Left ventricle myocardium inferior (tissue), 1 donor: ENCODE data around the gene VWA8. TPM values are rescaled to one million over a fixed set of nuclear protein-coding genes. Genes with fewer than 3 reads are reported as not detected.
A peak's percentile ranks its signal among the peaks of the same experiment; 100 is the strongest.

Experiments used
- DNase-seq: peaks from one replicate; pipeline ENCODE4 v3.0.0-alpha.2; 2020
- H3K27ac ChIP-seq: fragments of 200-600 bp; replicated peaks from 2 replicates; pipeline ENCODE4 v1.8.0; 2021
- H3K27me3 ChIP-seq: fragments of 200-600 bp; 2 replicates; pipeline ENCODE4 v1.8.0; 2021; ENCODE audit warnings: low read depth
- H3K36me3 ChIP-seq: fragments of 200-600 bp; 2 replicates; pipeline ENCODE4 v1.8.0; 2021
- H3K4me1 ChIP-seq: fragments of 200-600 bp; 2 replicates; pipeline ENCODE4 v1.8.0; 2021
- H3K4me3 ChIP-seq: fragments of 200-600 bp; 2 replicates; pipeline ENCODE4 v1.8.0; 2021; ENCODE audit warnings: mild to moderate bottlenecking, moderate library complexity
- H3K9me3 ChIP-seq: fragments of 200-600 bp; replicated peaks from 2 replicates; pipeline ENCODE4 v1.8.0; 2021
- intact Hi-C: fragments of 100-400 bp; cut with micrococcal nuclease; formaldehyde crosslinking; loops from one replicate; pipeline ENCODE4 v1.11.0; 2022
- total RNA-seq: library from RNA; stranded (reverse); fragmentation: NEBNext Ultra II Directional; extraction: Animal tissue kit (Norgen Biotek cat#: 25700); gene quantifications from one replicate; pipeline ENCODE4 v1.2.1, GENCODE V29; 2021
- TF ChIP-seq, protein P1 (sequence below): fragments of 200-600 bp; IDR thresholded peaks from 2 replicates; pipeline ENCODE4 v1.8.0; 2021; ENCODE audit warnings: antibody characterized with exemption, mild to moderate bottlenecking, borderline replicate concordance
- donor health status: DM: no; HTN: yes; CAD: no; lungs with severe emphysema.

The VWA8 gene
- total RNA-seq, 1 donor from 2014 or later, result 51.0 TPM

DNA sequence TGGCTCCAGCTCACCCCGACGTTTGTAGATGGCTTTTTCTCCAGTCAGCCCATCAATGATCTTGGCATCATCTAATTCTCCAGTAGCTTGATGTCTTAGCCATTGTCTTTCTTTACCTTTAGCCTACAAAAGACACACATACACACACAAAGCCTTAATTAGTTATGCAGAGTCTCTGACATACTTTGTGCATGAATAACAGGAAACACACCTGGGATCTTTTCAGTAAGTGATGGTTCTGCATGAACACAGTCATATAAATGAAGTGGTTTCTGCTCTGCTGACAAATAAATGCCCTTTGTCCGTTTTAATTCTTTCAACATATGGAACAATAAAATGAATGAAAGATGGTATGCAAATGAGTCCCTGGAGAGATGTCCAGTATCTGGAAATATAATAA is 370.3 kb downstream of the VWA8 start:
- H3K4me1 ChIP-seq, result peaks cover 12% of the 10 kb centered on the region
- TF ChIP-seq, protein P1, sequence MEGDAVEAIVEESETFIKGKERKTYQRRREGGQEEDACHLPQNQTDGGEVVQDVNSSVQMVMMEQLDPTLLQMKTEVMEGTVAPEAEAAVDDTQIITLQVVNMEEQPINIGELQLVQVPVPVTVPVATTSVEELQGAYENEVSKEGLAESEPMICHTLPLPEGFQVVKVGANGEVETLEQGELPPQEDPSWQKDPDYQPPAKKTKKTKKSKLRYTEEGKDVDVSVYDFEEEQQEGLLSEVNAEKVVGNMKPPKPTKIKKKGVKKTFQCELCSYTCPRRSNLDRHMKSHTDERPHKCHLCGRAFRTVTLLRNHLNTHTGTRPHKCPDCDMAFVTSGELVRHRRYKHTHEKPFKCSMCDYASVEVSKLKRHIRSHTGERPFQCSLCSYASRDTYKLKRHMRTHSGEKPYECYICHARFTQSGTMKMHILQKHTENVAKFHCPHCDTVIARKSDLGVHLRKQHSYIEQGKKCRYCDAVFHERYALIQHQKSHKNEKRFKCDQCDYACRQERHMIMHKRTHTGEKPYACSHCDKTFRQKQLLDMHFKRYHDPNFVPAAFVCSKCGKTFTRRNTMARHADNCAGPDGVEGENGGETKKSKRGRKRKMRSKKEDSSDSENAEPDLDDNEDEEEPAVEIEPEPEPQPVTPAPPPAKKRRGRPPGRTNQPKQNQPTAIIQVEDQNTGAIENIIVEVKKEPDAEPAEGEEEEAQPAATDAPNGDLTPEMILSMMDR, result no peak
- no peak overlapping the region for H3K4me3 ChIP-seq
- no peaks in the 10 kb centered on the region for H3K27me3 ChIP-seq
- intact Hi-C loops, result no loop called here
- H3K36me3 ChIP-seq, result peaks cover 31% of the 10 kb centered on the region
- DNase-seq, result no peak
- no peaks in the 10 kb centered on the region for H3K9me3 ChIP-seq
- peak overlapping the region; percentile 47 for H3K27ac ChIP-seq

GRCh38 chr13:41590122-41590521 is 370.8 kb downstream of the VWA8 start:
- peaks cover 12% of the 10 kb centered on the region for H3K4me1 ChIP-seq
- H3K36me3 ChIP-seq, result peaks cover 31% of the 10 kb centered on the region
- no peak for DNase-seq
- no peaks in the 10 kb centered on the region for H3K9me3 ChIP-seq
- peak overlapping the region; percentile 47 for H3K27ac ChIP-seq
- TF ChIP-seq, protein P1, result no peak
- intact Hi-C loops, result no loop called here
- H3K27me3 ChIP-seq, result no peaks in the 10 kb centered on the region
- H3K4me3 ChIP-seq, result no peak overlapping the region

- TF ChIP-seq, protein P1, result no peak
- Histone ChIP-seq H3K27me3 (no peaks in the 10 kb centered on the region), H3K9me3 (no peaks in the 10 kb centered on the region), H3K27ac (no peak overlapping the region), H3K4me3 (no peak overlapping the region), H3K4me1 (peaks cover 12% of the 10 kb centered on the region), H3K36me3 (peaks cover 31% of the 10 kb centered on the region)
- intact Hi-C loops, result no loop called here
- no peak for DNase-seq
These were observed 371.5 kb downstream of the VWA8 start for GRCh38 chr13:41589434-41589833.

DNA sequence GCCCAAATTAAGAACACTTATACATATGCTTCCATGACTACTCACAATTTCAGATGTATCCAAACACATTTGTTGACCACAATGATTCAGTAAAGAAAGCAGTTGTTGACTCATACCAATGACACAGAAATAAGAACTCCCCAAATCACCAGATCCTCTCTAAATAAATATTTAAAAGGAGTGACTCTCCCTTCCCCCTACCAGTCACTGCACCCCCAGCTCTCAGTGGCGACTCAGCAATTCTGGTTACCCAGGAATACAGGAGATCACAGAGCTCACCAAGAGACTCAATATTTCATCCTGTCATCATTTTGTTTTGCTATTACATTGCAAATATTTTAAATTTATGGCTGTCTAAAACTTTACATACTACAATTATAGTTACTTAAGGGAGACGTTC is 372.0 kb downstream of the VWA8 start:
- no peak for DNase-seq
- H3K4me1 ChIP-seq, result peaks cover 11% of the 10 kb centered on the region
- no peaks in the 10 kb centered on the region for H3K27me3 ChIP-seq
- H3K4me3 ChIP-seq, result no peak overlapping the region
- intact Hi-C loops, result no loop called here
- no peaks in the 10 kb centered on the region for H3K9me3 ChIP-seq
- TF ChIP-seq, protein P1, result no peak
- H3K27ac ChIP-seq, result no peak overlapping the region
- peaks cover 31% of the 10 kb centered on the region for H3K36me3 ChIP-seq

DNA sequence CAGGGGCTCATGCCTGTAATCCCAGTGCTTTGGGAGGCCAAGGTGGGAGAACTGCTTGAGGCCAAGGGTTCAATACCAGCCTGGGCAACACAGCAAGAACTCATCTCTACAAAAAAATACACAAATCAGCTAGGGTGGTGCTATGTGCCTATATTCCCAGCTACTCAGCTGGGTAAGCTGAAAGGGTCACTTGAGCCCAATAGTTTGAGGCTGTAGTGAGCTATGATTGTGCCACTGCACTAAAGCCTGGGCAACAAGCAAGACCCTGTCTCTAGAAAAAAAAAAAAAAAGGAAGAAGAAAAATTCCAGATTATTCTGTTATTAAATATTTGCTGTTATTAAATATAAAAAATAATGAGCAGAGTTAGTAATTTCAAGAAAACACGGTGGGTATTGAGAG is 372.5 kb downstream of the VWA8 start:
- TF ChIP-seq, protein P1, result no peak
- peaks cover 35% of the 10 kb centered on the region for H3K36me3 ChIP-seq
- no peaks in the 10 kb centered on the region for H3K27me3 ChIP-seq
- no peaks in the 10 kb centered on the region for H3K9me3 ChIP-seq
- no peak overlapping the region for H3K27ac ChIP-seq
- intact Hi-C loops, result no loop called here
- peaks cover 7% of the 10 kb centered on the region for H3K4me1 ChIP-seq
- DNase-seq, result no peak
- H3K4me3 ChIP-seq, result no peak overlapping the region

DNA sequence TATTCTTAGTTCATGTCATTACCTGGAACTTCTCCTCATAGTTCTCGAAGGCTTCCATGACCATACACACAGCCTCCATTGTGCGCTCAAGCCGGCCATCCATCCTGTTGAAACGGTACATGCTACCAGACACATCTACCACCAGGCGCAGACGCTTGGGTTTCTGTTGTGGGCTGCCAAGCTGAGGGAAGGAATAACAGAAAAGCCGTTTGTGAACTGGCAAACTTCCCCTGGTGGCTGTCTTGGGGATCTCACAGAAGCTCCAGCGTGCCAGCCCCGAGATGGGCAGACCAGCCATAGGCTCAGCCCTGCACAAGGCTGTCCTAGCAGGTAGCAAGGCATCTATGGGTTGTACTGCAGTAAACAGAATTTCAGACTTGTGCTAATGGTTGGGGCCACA is 373.4 kb downstream of the VWA8 start:
- intact Hi-C loops, result no loop called here
- H3K36me3 ChIP-seq, result peaks cover 45% of the 10 kb centered on the region
- TF ChIP-seq, protein P1, result no peak
- H3K4me1 ChIP-seq, result no peaks in the 10 kb centered on the region
- H3K9me3 ChIP-seq, result no peaks in the 10 kb centered on the region
- no peaks in the 10 kb centered on the region for H3K27me3 ChIP-seq
- no peak overlapping the region for H3K4me3 ChIP-seq
- H3K27ac ChIP-seq, result no peak overlapping the region
- no peak for DNase-seq
